Psoas muscle (tissue), 8 donors: Measurements from ENCODE around the gene MAGOHB. TPM values are rescaled to one million over a fixed set of nuclear protein-coding genes. Genes with fewer than 3 reads are reported as not detected.

Source experiments
- ATAC-seq, 4 donors: fragments of 200-7000 bp; cut with Tn5 transposase; one replicate each; pipeline ENCODE4 v1.9.1; 2020; ENCODE audit warnings: moderate library complexity in 3 of 4, mild to moderate bottlenecking in 2 of 4
- DNase-seq, 2 donors: peaks; one replicate each; pipeline ENCODE4 v3.0.0-alpha.2; 2020
- H3K27ac ChIP-seq: fragments of 200-600 bp; one replicate; pipeline ENCODE4 v1.8.0; 2022
- H3K27me3 ChIP-seq, 3 donors: fragments of 200-600 bp in 1 of 3; one replicate each; pipeline versions ENCODE4 v1.6.1 to v1.8.0; 2013 to 2022; ENCODE audit warnings: low read length in 2 of 3, mild to moderate bottlenecking in 2 of 3, moderate library complexity in 1 of 3; ENCODE audit not compliant: insufficient read depth in 3 of 3
- H3K36me3 ChIP-seq, 2 donors: fragments of 200-600 bp in 1 of 2; one replicate each; pipeline versions ENCODE4 v1.6.1 to v1.8.0; 2013 to 2022; ENCODE audit warnings: low read depth in 1 of 2, mild to moderate bottlenecking in 1 of 2, moderate library complexity in 1 of 2; ENCODE audit not compliant: insufficient read depth in 1 of 2
- H3K4me1 ChIP-seq: fragments of 200-600 bp; one replicate; pipeline ENCODE4 v1.8.0; 2022
- H3K4me3 ChIP-seq: fragments of 200-600 bp; one replicate; pipeline ENCODE4 v1.8.0; 2022; ENCODE audit warnings: mild to moderate bottlenecking
- H3K9me3 ChIP-seq: fragments of 200-600 bp; one replicate; pipeline ENCODE4 v1.8.0; 2022
- CTCF ChIP-seq: fragments of 200-600 bp; IDR thresholded peaks from one replicate; pipeline ENCODE4 v1.8.0; 2022; ENCODE audit warnings: antibody characterized with exemption
- WGBS, 3 donors: extraction: QIAGEN DNeasy Blood & Tissue Kit; methylation state at CpG; one replicate each; pipeline versions ENCODE4 v1.1.6 to v1.1.7; 2013; 5-methylcytosine and 5-hydroxymethylcytosine counted together
- intact Hi-C, 2 donors: fragments of 100-400 bp; cut with DNase I; formaldehyde crosslinking; loops; one replicate each; pipeline versions ENCODE4 v1.11.0 to v1.14.2; 2022
- polyA plus RNA-seq, 3 donors: library from polyadenylated mRNA; stranded (reverse); fragments of 200-250 nt; gene quantifications; one replicate each; pipeline ENCODE4 v1.2.3, GENCODE V29; 2013
- total RNA-seq, 4 donors: library from RNA; stranded (reverse); fragmentation: NEBNext Ultra II Directional in 2 of 4; extraction: Animal tissue kit (Norgen Biotek cat#: 25700) in 2 of 4; gene quantifications; one replicate each; pipeline versions ENCODE4 v1.2.1 to v1.2.4, GENCODE V29; 2021 to 2023
- donor health status: healthy with polysubstance abuse.
- donor health status: DM: no; HTN: no; CAD: no; lungs with moderate emphysema.
- donor health status: Bipolar disorder and iron deficiency.
- donor health status: healthy.
- donor health status: DM: yes; HTN: yes; CAD: no.
- donor health status: DM: no; HTN: no; CAD: no.
- donor health status: DM: no; HTN: no; CAD: no.
- donor health status: DM: yes; HTN: yes; CAD: no.

Gene MAGOHB
- total and polyA plus RNA-seq, 7 donors: 4.0 to 9.7 (median 7.2) TPM

DNA sequence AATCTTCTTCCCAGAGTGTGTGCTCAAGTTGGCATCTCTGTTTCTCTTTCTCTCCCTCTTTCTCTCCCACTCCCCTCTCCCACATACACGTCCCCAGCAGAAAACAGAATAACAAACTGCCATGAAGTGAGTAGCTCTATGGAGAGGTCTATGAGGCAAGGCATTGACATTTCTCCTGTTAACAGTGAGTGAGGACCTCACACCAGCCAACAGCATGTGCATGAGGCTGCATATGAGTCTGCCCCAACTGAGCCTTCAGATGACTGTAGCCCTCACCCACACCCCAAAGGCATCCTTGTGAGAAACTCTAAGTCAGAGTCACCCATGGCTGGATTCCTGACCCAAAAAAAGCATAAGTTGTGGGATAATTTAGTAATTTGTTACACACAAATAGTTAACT is 50.4 kb downstream of the MAGOHB start:
- DNase-seq (no peak), ATAC-seq (no peak)
- Histone ChIP-seq H3K27ac (no peak overlapping the region), H3K4me1 (no peaks in the 10 kb centered on the region), H3K36me3 (no peaks in the 10 kb centered on the region), H3K4me3 (no peak overlapping the region), H3K27me3 (no peaks in the 10 kb centered on the region), H3K9me3 (no peaks in the 10 kb centered on the region)
- no peak for TF ChIP-seq CTCF
- intact Hi-C loops: loop anchor here (2.0 to 10.0 kb wide), 4 partner anchors 232 to 408 kb away; no protein-coding TSS in a partner anchor
- 80 to 86% (median 82%) methylated on average over 1 of the region's 1 CpG for WGBS, 3 donors

DNA sequence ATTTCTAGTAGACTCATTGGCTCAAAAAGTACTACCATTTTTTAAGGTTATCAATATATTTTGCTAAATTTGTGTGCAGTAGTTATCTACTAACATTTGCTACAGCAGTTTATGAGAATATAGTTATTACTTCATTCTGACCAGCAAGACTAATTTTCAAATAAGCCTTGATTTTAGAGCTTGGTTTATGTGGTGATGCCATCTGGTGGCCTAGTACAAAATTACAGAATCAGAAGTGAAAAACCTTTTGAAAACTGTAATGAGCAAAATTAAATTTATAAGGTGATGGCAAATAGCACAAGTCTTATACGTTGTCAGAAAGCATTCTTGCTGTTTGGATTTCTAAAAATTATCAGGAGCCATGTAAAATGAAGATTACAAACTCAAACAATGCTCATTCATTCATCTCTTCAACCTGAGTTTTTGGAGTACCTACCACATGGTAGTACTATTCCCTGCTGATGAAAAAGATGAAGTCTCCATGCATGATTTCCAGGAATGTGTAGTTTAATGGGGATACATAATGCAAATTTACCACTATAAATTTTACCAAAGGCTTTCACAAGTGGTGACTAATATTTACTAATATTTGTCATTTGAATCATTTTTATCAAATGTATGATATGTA is 51.0 kb downstream of the MAGOHB start:
- TF ChIP-seq CTCF: peak; percentile 76
- Histone ChIP-seq H3K27me3 (no peaks in the 10 kb centered on the region), H3K36me3 (no peaks in the 10 kb centered on the region), H3K4me3 (no peak overlapping the region), H3K9me3 (no peaks in the 10 kb centered on the region), H3K4me1 (no peaks in the 10 kb centered on the region), H3K27ac (no peak overlapping the region)
- ATAC-seq (no peak), DNase-seq (no peak)
- WGBS, 3 donors: 0% methylated on average over 1 of the region's 1 CpG
- intact Hi-C loops: loop anchor here (1.0 to 10.0 kb wide), 5 partner anchors 230 to 408 kb away; no protein-coding TSS in a partner anchor

DNA sequence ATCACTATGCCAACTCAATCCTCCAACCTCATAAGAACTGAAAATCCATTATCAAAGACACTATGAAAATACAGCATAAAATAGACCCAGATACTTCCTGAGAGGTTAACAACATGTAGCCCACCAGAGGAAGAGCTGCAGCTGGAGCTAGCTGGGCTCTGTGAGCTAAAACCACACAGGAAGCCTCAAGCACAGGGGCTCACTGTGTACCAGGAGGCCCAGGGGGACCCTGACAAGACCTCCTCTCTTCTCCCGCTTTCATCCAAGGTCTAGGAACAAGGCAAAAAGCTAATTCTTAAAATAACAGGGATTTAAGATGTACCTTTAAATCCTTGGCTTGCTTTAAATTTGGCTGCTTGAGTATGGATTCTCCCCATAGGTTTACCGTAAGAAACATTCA is 54.2 kb downstream of the MAGOHB start:
- DNase-seq (no peak), ATAC-seq (no peak)
- WGBS, 3 donors: 69 to 78% (median 74%) methylated on average over 2 of the region's 2 CpGs
- TF ChIP-seq CTCF: no peak
- no peaks in the 10 kb centered on the region for H3K27me3 ChIP-seq
- no peak overlapping the region for H3K27ac ChIP-seq
- no peaks in the 10 kb centered on the region for H3K36me3 ChIP-seq
- H3K4me3 ChIP-seq: no peak overlapping the region
- H3K9me3 ChIP-seq: no peaks in the 10 kb centered on the region
- intact Hi-C loops: no loop called here
- no peaks in the 10 kb centered on the region for H3K4me1 ChIP-seq

GRCh38 chr12:10558789-10559188 is 54.6 kb downstream of the MAGOHB start:
- no peaks in the 10 kb centered on the region for H3K36me3 ChIP-seq
- ATAC-seq: no peak
- no peaks in the 10 kb centered on the region for H3K27me3 ChIP-seq
- H3K9me3 ChIP-seq: no peaks in the 10 kb centered on the region
- no peak overlapping the region for H3K4me3 ChIP-seq
- no peak overlapping the region for H3K27ac ChIP-seq
- intact Hi-C loops: no loop called here
- no peak for TF ChIP-seq CTCF
- no peaks in the 10 kb centered on the region for H3K4me1 ChIP-seq
- no peak for DNase-seq
- 94 to 96% (median 95%) methylated on average over 3 of the region's 3 CpGs for WGBS, 3 donors

DNA sequence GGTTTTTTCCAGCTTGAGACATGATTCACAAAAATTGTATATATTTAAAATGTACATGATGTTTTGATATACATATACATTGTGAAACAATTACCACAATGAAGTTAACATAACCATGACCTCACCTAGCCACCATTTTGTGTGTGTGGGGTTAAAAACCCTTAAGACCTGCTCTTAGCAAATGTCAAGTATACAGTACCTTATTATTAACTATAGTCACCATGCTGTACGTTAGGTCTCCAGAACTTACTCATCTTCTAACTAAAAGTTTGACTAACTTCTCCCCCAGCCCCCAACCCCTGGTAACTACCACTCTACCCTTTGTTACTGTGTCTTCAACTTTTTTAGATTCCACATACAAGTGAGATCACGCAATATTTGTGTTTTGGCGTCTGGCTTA is 55.1 kb downstream of the MAGOHB start:
- WGBS, 3 donors: 87 to 91% (median 89%) methylated on average over 3 of the region's 3 CpGs
- Histone ChIP-seq H3K27ac (no peak overlapping the region), H3K27me3 (no peaks in the 10 kb centered on the region), H3K4me1 (no peaks in the 10 kb centered on the region), H3K36me3 (no peaks in the 10 kb centered on the region), H3K9me3 (no peaks in the 10 kb centered on the region), H3K4me3 (no peak overlapping the region)
- no peak for DNase-seq
- TF ChIP-seq CTCF: no peak
- intact Hi-C loops: no loop called here
- no peak for ATAC-seq
